ENCODE measurements around the gene NCS1.

The NCS1 gene

GRCh38 chr9:130284690-130285089 lies 112.5 kb downstream of the NCS1 start:
- no peak for DNase-seq

GRCh38 chr9:130285271-130285670 lies 113.1 kb downstream of the NCS1 start:
- no peak for DNase-seq

- DNase-seq = no peak
Measured at GRCh38 chr9:130286072-130286770, 114.0 kb downstream of the NCS1 start.
